GM12874 (cell line): ENCODE measurements around the gene HID1.

ENCODE experiments used
- TF ChIP-seq, protein P1 (sequence below): IDR thresholded peaks from 2 replicates; pipeline ENCODE4 v1.5.1; 2011; ENCODE audit warnings: low read depth, mild to moderate bottlenecking, control low read depth, low read length, moderate library complexity; ENCODE audit not compliant: insufficient read depth

Gene HID1

DNA sequence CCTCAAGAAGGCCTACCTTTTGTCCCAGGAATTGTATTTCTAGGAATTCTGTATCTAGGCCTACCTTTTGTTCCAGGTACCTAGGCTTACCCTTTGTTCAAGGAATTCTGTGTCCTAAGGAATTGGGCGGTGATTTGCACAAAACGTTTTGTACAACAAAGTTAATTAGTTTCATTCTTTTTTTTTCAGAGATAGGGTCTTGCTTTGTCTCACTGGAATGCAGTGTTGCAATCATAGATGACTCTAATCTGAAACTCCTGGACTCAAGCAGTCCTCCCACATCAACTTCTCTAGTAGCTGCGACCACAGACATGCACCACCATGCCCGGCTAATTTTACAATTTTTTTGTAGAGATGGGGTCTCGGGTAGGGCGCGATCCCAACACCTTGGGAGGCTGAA is 21.9 kb upstream of the HID1 start:
- TF ChIP-seq, protein P1, sequence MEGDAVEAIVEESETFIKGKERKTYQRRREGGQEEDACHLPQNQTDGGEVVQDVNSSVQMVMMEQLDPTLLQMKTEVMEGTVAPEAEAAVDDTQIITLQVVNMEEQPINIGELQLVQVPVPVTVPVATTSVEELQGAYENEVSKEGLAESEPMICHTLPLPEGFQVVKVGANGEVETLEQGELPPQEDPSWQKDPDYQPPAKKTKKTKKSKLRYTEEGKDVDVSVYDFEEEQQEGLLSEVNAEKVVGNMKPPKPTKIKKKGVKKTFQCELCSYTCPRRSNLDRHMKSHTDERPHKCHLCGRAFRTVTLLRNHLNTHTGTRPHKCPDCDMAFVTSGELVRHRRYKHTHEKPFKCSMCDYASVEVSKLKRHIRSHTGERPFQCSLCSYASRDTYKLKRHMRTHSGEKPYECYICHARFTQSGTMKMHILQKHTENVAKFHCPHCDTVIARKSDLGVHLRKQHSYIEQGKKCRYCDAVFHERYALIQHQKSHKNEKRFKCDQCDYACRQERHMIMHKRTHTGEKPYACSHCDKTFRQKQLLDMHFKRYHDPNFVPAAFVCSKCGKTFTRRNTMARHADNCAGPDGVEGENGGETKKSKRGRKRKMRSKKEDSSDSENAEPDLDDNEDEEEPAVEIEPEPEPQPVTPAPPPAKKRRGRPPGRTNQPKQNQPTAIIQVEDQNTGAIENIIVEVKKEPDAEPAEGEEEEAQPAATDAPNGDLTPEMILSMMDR: no peak

DNA sequence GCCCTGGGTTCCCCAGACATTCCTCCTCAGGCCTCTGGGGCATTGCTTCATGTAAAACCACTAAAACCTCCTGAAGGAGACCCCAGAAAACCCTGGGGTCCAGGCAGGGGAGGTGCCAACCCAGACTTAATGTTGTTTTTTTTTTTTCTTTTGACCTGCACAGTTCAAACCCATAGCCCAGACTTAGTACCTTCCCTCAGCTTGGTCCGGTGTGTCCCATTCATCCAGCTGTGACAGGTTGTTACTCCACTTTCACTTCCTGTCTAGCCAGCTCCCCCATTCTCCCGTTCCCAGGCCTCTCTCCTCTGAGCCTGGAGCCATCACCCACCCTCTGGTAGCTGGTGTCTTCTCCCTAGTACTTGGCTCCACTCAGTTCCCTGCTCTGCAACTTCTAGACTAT is 19.7 kb upstream of the HID1 start:
- TF ChIP-seq, protein P1: no peak

DNA sequence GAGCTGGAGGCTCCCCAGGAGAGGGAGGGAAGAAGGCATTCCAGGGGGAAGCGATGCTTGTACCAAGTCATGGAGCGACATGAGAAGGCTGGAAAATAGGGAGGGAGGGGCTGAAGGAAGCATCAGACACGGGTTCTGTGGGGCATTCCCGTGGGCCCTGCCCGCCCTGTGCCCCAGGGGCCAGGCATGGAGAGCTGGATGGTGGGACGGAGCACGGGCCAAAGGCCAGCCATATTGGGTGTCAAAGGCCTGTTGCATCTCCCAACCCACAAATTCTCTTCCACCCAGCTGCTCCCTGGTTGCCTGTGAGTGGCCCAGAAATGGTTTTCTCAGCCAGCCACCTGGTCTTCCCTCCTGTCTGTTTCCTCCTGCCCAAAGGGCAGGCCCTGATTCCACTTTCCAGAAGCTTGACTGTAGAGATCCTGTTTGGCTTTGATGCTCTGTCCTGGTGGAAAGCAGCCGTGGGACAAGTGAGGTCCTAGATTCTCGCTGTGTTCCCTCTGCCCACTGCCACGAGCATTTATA is 18.1 kb upstream of the HID1 start:
- TF ChIP-seq, protein P1: no peak

DNA sequence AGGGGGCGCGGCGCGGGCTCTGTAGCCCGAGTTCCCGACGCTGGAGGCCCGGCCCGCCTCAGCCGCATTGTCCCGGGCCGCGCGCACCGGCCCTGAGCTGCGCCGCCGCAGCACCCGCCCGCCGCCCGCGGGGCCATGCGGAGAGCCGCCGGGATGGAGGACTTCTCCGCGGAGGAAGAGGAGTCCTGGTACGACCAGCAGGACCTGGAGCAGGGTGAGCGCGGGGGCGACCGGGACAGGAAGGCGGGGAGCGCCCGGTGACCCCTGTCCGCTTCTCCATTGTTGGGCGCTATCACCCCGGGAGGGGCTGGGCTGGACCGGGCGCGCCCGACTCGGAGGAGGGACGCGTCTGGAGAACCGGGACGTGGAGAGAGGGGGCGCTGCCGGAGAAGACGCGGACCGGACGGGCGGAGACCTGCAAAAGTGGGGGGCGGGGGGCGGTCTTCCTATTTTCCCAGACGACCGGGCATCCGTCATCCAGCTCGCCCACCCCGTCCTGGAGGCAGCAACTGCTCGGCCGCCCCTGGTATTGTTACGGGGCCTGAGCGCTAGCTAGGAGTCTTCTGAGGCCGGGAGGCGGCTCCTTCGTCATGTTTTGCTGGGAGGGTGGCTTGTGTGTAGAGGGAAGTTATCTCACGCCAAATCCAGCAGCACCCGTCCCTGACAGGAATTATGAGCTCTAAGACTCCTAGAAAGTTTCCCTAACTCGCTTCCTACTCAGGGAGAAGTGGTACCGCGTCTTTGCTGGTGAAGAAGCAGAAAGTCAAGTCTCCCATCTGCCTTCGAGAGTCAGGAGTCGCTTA is 15.6 kb upstream of the HID1 start:
- TF ChIP-seq, protein P1: no peak

DNA sequence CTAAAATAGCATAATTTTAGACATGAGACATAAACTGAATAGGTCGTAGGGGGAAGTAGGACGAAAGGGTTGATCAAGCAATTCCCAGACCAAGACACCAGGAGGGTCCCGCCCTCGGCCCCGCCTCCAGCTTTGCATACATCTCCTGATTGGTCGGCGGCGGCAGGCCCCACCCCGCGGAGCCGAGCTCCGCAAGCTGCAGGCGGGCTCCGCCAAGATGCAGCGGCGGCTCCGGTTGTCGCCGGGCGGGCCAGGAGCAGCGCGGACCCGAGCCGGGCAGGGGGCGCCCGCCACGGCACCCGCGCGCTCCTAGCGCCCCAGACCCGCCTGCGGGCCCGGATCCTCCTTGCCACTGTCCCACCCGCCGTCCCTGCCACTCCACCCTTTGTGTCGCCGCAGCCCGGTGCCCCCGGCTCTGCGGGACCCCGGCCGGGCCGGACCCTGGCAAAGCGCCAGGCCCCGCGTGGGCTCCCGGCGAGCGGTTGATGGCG is 14.9 kb upstream of the HID1 start, which contains the start of gene CDR2L:
Gene CDR2L, plus strand, starts transcription at position 215 of the 491 bp plus-strand sequence. CDS start 412 bp downstream, outside the sequence.
- TF ChIP-seq, protein P1: no peak

DNA sequence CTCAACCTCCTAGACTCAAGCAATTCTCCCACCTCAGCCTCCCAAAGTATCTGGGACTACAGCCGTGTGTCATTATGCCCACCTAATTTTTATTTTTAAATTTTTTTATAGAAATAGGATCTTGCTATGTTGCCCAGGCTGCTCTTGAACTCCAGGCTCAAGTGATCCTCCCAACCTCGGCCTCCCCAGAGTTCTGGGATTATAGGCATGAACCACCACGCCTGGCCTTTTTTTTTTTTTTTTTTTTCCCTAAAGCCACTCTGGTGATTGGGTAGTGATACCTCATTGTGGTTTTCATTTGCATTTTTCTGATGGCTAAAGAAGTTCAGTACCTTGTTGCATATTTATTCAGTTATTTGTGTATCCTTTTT is 13.6 kb upstream of the HID1 start:
- TF ChIP-seq, protein P1: no peak

DNA sequence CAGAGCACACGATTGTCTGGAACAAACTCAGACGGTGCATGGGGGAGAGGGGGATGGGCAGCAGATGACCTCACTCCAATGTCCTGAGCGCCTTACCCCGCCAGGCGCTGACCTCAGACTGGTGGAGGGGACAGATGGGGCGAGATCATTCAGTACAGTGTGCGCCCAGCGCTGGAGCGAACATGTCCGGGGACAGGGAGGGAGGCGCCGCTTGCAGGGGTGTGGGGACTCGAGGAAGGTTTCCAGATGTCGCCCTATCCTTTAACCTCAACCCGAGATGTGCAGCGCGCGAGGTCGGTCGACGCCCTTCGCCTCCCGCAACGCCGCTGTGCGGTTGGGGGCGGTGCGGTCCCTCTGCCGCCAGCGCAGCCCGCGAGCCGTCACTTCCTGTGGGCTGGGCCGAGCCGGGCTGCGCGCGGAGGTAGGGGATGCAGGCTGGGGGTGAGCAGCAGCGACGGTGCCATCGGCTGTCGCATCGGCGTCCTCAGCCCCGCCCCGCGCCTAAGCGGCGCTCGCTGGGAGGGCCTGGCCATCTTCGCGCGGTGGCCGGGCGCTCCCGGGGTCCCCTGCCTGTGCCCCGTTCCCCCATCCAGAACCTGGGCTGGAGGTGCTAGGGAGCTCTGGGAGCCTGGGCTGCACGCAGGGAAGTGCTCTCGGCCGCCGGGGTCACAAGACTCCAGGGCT is 9.6 kb upstream of the HID1 start:
- TF ChIP-seq, protein P1: no peak
